DOHH2 (cell line): ENCODE data around the gene SRMS.

ENCODE experiments used
- EZH2phosphoT487 ChIP-seq: fragments of 200-600 bp; sonication (generic); IDR thresholded peaks from 2 replicates; pipeline ENCODE4 v1.6.1; 2017; ENCODE audit warnings: borderline replicate concordance, mild to moderate bottlenecking, antibody characterized with exemption, low read length, moderate library complexity, mixed read lengths
- TF ChIP-seq, protein P1 (sequence below): fragments of 200-600 bp; sonication (generic); IDR thresholded peaks from one replicate; pipeline ENCODE4 v1.5.1; 2014; ENCODE audit warnings: antibody characterized with exemption, mild to moderate bottlenecking, low read depth, low read length; ENCODE audit not compliant: poor library complexity, severe bottlenecking

GRCh38 chr20:63492982-63493381 lies 54.6 kb downstream of the SRMS start:
- TF ChIP-seq, protein P1, sequence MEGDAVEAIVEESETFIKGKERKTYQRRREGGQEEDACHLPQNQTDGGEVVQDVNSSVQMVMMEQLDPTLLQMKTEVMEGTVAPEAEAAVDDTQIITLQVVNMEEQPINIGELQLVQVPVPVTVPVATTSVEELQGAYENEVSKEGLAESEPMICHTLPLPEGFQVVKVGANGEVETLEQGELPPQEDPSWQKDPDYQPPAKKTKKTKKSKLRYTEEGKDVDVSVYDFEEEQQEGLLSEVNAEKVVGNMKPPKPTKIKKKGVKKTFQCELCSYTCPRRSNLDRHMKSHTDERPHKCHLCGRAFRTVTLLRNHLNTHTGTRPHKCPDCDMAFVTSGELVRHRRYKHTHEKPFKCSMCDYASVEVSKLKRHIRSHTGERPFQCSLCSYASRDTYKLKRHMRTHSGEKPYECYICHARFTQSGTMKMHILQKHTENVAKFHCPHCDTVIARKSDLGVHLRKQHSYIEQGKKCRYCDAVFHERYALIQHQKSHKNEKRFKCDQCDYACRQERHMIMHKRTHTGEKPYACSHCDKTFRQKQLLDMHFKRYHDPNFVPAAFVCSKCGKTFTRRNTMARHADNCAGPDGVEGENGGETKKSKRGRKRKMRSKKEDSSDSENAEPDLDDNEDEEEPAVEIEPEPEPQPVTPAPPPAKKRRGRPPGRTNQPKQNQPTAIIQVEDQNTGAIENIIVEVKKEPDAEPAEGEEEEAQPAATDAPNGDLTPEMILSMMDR = no peak
- TF ChIP-seq EZH2phosphoT487 = no peak
